Astrocyte (in vitro differentiated cells and primary cell): ENCODE measurements around the gene DIDO1. TPM values are rescaled to one million over a fixed set of nuclear protein-coding genes. Genes with fewer than 3 reads are reported as not detected.

Experiments
- DNase-seq: peaks from one replicate; pipeline ENCODE4 v3.0.0-alpha.2; 2010; ENCODE audit warnings: low read depth
- FAIRE-seq: peaks from 2 replicates; lab custom pipeline; 2011; peaks lifted over from hg19 to GRCh38; lab: Jason Lieb, UNC
- H2AFZ ChIP-seq: 2 replicates; pipeline ENCODE4 v1.6.0; 2012; ENCODE audit warnings: low read depth, low read length, inconsistent platforms
- H3K27ac ChIP-seq: 2 replicates; pipeline ENCODE4 v1.5.1; 2011; ENCODE audit warnings: low read depth, low read length, inconsistent platforms
- H3K27me3 ChIP-seq: 2 replicates; pipeline ENCODE4 v1.6.0; 2011; ENCODE audit warnings: low read length, inconsistent platforms; ENCODE audit not compliant: insufficient read depth
- H3K36me3 ChIP-seq: 2 replicates; pipeline ENCODE4 v1.5.1; 2011; ENCODE audit warnings: low read length, inconsistent platforms; ENCODE audit not compliant: insufficient read depth
- H3K4me1 ChIP-seq: 2 replicates; pipeline ENCODE4 v1.5.1; 2011; ENCODE audit warnings: low read length, inconsistent platforms; ENCODE audit not compliant: insufficient read depth
- H3K4me2 ChIP-seq: 2 replicates; pipeline ENCODE4 v1.6.0; 2012; ENCODE audit warnings: low read length, inconsistent platforms
- H3K4me3 ChIP-seq: 2 replicates; pipeline ENCODE4 v1.5.1; 2011; ENCODE audit warnings: low read depth, mild to moderate bottlenecking, low read length, inconsistent platforms; ENCODE audit not compliant: insufficient read depth
- H3K79me2 ChIP-seq: 2 replicates; pipeline ENCODE4 v1.6.0; 2012; ENCODE audit warnings: mild to moderate bottlenecking, low read length, inconsistent platforms; ENCODE audit not compliant: insufficient read depth
- H3K9ac ChIP-seq: 2 replicates; pipeline ENCODE4 v1.6.0; 2012; ENCODE audit warnings: mild to moderate bottlenecking, low read length, inconsistent platforms
- H3K9me3 ChIP-seq: 2 replicates; pipeline ENCODE4 v1.5.1; 2012; ENCODE audit warnings: low read depth, mild to moderate bottlenecking, low read length, inconsistent platforms; ENCODE audit not compliant: insufficient read depth
- H4K20me1 ChIP-seq: 2 replicates; pipeline ENCODE4 v1.6.0; 2012; ENCODE audit warnings: low read length, inconsistent platforms; ENCODE audit not compliant: insufficient read depth
- H3K27ac Mint-ChIP-seq: one replicate; pipeline ENCODE4 v1.8.0; 2021; ENCODE audit warnings: mild to moderate bottlenecking, mixed read lengths; ENCODE audit not compliant: unreplicated experiment
- H3K27me3 Mint-ChIP-seq: one replicate; pipeline ENCODE4 v1.8.0; 2021; ENCODE audit warnings: low read depth, mixed read lengths; ENCODE audit not compliant: unreplicated experiment
- H3K36me3 Mint-ChIP-seq: one replicate; pipeline ENCODE4 v1.8.0; 2021; ENCODE audit warnings: low read depth, mixed read lengths; ENCODE audit not compliant: unreplicated experiment
- H3K4me1 Mint-ChIP-seq: one replicate; pipeline ENCODE4 v1.8.0; 2021; ENCODE audit warnings: low read depth, mixed read lengths; ENCODE audit not compliant: unreplicated experiment
- H3K4me3 Mint-ChIP-seq: one replicate; pipeline ENCODE4 v1.8.0; 2021; ENCODE audit warnings: mild to moderate bottlenecking, moderate library complexity, mixed read lengths; ENCODE audit not compliant: unreplicated experiment
- H3K9me3 Mint-ChIP-seq: one replicate; pipeline ENCODE4 v1.8.0; 2021; ENCODE audit warnings: mild to moderate bottlenecking, mixed read lengths; ENCODE audit not compliant: unreplicated experiment
- CTCF ChIP-seq: IDR thresholded peaks from 2 replicates; pipeline ENCODE4 v1.5.1; 2011; ENCODE audit warnings: low read depth, mild to moderate bottlenecking, inconsistent platforms, low read length, moderate library complexity; ENCODE audit not compliant: insufficient read depth
- EZH2 ChIP-seq: IDR thresholded peaks from 2 replicates; pipeline ENCODE4 v1.6.1; 2012; ENCODE audit warnings: mild to moderate bottlenecking, low read length, inconsistent platforms; ENCODE audit not compliant: insufficient read depth
- total RNA-seq: library from RNA; stranded (reverse); gene quantifications from 2 replicates; pipeline ENCODE4 v1.2.1, GENCODE V29; 2021

Gene DIDO1
- total RNA-seq, 1 donor from 2014 or later: 39.0 TPM

- no peak overlapping the region for H3K9ac ChIP-seq
- no peak for FAIRE-seq
- H3K27ac ChIP-seq: no peak overlapping the region
Measured at GRCh38 chr20:62845416-62846160, 80.7 kb downstream of the DIDO1 start.

GRCh38 chr20:62844182-62844581, 82.1 kb downstream of the DIDO1 start:
- peaks cover 4% of the 10 kb centered on the region for H3K36me3 Mint-ChIP-seq
- Histone ChIP-seq H3K4me3 (no peak overlapping the region), H3K9me3 (no peaks in the 10 kb centered on the region), H3K9ac (no peak overlapping the region), H3K4me1 (no peaks in the 10 kb centered on the region), H3K27me3 (no peaks in the 10 kb centered on the region), H3K4me2 (no peak overlapping the region), H3K27ac (no peak overlapping the region), H3K79me2 (no peaks in the 10 kb centered on the region), H3K36me3 (no peaks in the 10 kb centered on the region), H4K20me1 (peaks cover 5% of the 10 kb centered on the region), H2AFZ (no peak overlapping the region)
- H3K9me3 Mint-ChIP-seq: no peaks in the 10 kb centered on the region
- TF ChIP-seq EZH2 (no peak), CTCF (no peak)
- no peak for FAIRE-seq
- peaks cover 7% of the 10 kb centered on the region for H3K4me1 Mint-ChIP-seq
- no peaks in the 10 kb centered on the region for H3K27me3 Mint-ChIP-seq
- no peak for DNase-seq
- no peak overlapping the region for H3K27ac Mint-ChIP-seq
- no peak overlapping the region for H3K4me3 Mint-ChIP-seq

More at GRCh38 chr20:62845416-62846160, 80.7 kb downstream of the DIDO1 start:
- Histone ChIP-seq H3K4me1 (no peaks in the 10 kb centered on the region), H3K9me3 (no peaks in the 10 kb centered on the region), H2AFZ (no peak overlapping the region), H3K4me2 (no peak overlapping the region), H3K36me3 (no peaks in the 10 kb centered on the region), H3K4me3 (no peak overlapping the region), H3K27me3 (no peaks in the 10 kb centered on the region), H3K79me2 (no peaks in the 10 kb centered on the region), H4K20me1 (peaks cover 14% of the 10 kb centered on the region)
- Mint-ChIP-seq H3K27ac (no peak overlapping the region), H3K4me1 (peaks cover 9% of the 10 kb centered on the region), H3K4me3 (no peak overlapping the region), H3K27me3 (no peaks in the 10 kb centered on the region), H3K9me3 (no peaks in the 10 kb centered on the region), H3K36me3 (peaks cover 4% of the 10 kb centered on the region)
- no peak for TF ChIP-seq CTCF
- TF ChIP-seq EZH2: no peak
- DNase-seq: peak; percentile 74

GRCh38 chr20:62843656-62844055, 82.6 kb downstream of the DIDO1 start:
- no peaks in the 10 kb centered on the region for H3K79me2 ChIP-seq
- Mint-ChIP-seq H3K4me3 (no peak overlapping the region), H3K9me3 (no peaks in the 10 kb centered on the region), H3K27me3 (no peaks in the 10 kb centered on the region), H3K36me3 (peaks cover 4% of the 10 kb centered on the region), H3K27ac (no peak overlapping the region), H3K4me1 (peaks cover 7% of the 10 kb centered on the region)
- no peak for TF ChIP-seq EZH2
- H3K4me1 ChIP-seq: no peaks in the 10 kb centered on the region
- no peak overlapping the region for H2AFZ ChIP-seq
- no peak overlapping the region for H3K4me2 ChIP-seq
- no peak for DNase-seq
- no peak overlapping the region for H3K9ac ChIP-seq
- H3K27ac ChIP-seq: no peak overlapping the region
- H3K4me3 ChIP-seq: no peak overlapping the region
- no peaks in the 10 kb centered on the region for H3K9me3 ChIP-seq
- H3K36me3 ChIP-seq: no peaks in the 10 kb centered on the region
- H3K27me3 ChIP-seq: no peaks in the 10 kb centered on the region
- peaks cover 2% of the 10 kb centered on the region for H4K20me1 ChIP-seq
- no peak for FAIRE-seq
